Measurements from ENCODE around the gene ARHGAP44. TPM values are rescaled to one million over a fixed set of nuclear protein-coding genes. Genes with fewer than 3 reads are reported as not detected.
A peak's percentile ranks its signal among the peaks of the same experiment; 100 is the strongest.

The ARHGAP44 gene
- total and polyA plus RNA-seq, 8 donors: 2.8 to 239 (median 7.4) TPM

DNA sequence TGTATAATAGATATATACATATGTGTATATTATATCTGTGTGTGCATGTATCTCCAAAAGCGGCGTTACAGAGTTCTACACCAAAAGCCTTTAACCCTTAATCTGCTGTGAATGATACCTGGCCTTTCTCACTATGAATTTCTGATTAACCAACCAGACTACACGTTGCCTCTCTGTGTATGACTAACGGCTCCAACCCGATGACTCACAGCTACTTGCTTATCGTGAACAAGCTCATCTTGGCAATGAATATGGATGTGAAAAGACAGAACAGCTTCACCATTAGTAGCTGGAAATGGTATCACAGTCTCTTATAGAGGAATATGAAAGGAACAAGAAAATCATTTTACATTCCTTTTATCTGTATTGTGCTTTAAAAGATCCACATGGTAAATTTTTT, 23.8 kb upstream of the ARHGAP44 start:
- TF ChIP-seq POLR2A (IDR thresholded peaks at IDR 0.05): no peak
- TF ChIP-seq EP300 (IDR thresholded peaks at IDR 0.05): no peak
- TF ChIP-seq, protein P1, sequence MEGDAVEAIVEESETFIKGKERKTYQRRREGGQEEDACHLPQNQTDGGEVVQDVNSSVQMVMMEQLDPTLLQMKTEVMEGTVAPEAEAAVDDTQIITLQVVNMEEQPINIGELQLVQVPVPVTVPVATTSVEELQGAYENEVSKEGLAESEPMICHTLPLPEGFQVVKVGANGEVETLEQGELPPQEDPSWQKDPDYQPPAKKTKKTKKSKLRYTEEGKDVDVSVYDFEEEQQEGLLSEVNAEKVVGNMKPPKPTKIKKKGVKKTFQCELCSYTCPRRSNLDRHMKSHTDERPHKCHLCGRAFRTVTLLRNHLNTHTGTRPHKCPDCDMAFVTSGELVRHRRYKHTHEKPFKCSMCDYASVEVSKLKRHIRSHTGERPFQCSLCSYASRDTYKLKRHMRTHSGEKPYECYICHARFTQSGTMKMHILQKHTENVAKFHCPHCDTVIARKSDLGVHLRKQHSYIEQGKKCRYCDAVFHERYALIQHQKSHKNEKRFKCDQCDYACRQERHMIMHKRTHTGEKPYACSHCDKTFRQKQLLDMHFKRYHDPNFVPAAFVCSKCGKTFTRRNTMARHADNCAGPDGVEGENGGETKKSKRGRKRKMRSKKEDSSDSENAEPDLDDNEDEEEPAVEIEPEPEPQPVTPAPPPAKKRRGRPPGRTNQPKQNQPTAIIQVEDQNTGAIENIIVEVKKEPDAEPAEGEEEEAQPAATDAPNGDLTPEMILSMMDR (IDR thresholded peaks at IDR 0.05): no peak
- no peak for TF ChIP-seq POLR2AphosphoS5 (IDR thresholded peaks at IDR 0.05)
- Histone ChIP-seq H3K36me3 (peaks cover 0 to 20% (median 5%) of the 10 kb centered on the region in 4 donors), H3K4me3 (no peak overlapping the region), H3K4me1 (no peaks in the 10 kb centered on the region), H3K9me3 (no peaks in the 10 kb centered on the region), H3K27me3 (no peaks in the 10 kb centered on the region), H3K27ac (no peak overlapping the region)
- WGBS, 5 donors: 28 to 47% (median 39%) methylated on average over 6 of the region's 6 CpGs
- intact Hi-C loops (cut with DNase I; ENCODE audit: low total_unique reads): no loop called here
- peak; percentile 37 to 38 for DNase-seq

GRCh38 chr17:12768255-12768654, 21.0 kb upstream of the ARHGAP44 start:
- DNase-seq: peak in 1 of 2 donors; percentile 8
- intact Hi-C loops (cut with DNase I; ENCODE audit: low total_unique reads): no loop called here
- 51 to 79% (median 73%) methylated on average over 4 of the region's 4 CpGs for WGBS, 5 donors
- H3K36me3 ChIP-seq: peaks cover 0 to 6% (median 0%) of the 10 kb centered on the region in 4 donors
- H3K4me1 ChIP-seq: no peaks in the 10 kb centered on the region
- H3K9me3 ChIP-seq: no peaks in the 10 kb centered on the region
- TF ChIP-seq POLR2AphosphoS5 (IDR thresholded peaks at IDR 0.05): peak in 1 of 3 donors; percentile 13
- TF ChIP-seq, protein P1 (IDR thresholded peaks at IDR 0.05): no peak
- H3K4me3 ChIP-seq: no peak overlapping the region
- H3K27me3 ChIP-seq: no peaks in the 10 kb centered on the region
- H3K27ac ChIP-seq: no peak overlapping the region

DNA sequence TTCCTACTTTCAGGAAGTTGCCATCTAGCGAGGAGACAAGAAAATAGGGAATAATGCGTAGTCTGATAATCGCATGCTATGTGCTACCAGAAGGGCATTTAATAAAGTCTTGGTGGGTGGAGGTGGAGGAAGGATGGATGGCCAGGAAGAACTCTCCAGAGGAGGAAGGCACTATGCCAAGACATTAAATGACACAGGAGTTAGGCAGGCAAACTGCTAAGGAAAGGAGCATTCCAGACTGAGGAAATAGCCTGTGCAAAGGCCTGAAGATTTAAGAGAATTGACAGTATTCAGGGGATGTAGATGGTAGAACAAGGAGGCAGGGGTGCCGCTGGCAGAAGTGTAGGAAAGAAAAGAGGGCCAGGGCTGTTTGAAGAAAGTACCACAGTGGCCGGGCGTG, 19.3 kb upstream of the ARHGAP44 start:
- no peak for DNase-seq
- no peaks in the 10 kb centered on the region for H3K36me3 ChIP-seq
- H3K4me1 ChIP-seq: no peaks in the 10 kb centered on the region
- no peak overlapping the region for H3K4me3 ChIP-seq
- TF ChIP-seq POLR2A (IDR thresholded peaks at IDR 0.05) (no peak), EP300 (IDR thresholded peaks at IDR 0.05) (no peak), POLR2AphosphoS5 (IDR thresholded peaks at IDR 0.05) (no peak)
- TF ChIP-seq, protein P1 (IDR thresholded peaks at IDR 0.05): no peak
- WGBS, 5 donors: 91 to 97% (median 94%) methylated on average over 6 of the region's 6 CpGs
- no peaks in the 10 kb centered on the region for H3K27me3 ChIP-seq
- H3K27ac ChIP-seq: no peak overlapping the region
- no peaks in the 10 kb centered on the region for H3K9me3 ChIP-seq
- intact Hi-C loops (cut with DNase I; ENCODE audit: low total_unique reads): no loop called here

DNA sequence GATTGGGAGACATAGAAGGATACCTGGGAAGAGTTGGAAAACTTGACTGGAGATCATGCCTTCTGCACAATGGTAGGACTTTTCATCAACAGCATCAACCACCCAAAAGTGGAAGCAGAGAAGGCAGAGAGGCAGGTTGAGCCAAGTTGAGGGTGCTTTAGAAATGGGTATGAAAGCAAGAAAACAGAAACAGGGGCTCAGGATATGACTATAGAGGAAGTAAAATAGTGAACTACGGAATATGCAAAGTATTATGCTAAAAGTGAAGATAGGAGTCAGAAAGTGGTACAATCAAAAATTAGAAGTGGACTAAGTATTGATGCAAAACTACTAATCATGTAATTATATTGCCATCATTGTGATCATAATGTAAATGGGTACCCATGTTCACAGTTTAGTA, 16.1 kb upstream of the ARHGAP44 start:
- WGBS, 5 donors: 82 to 91% (median 84%) methylated on average over 1 of the region's 1 CpG

More for the DNA sequence above, 16.1 kb upstream of the ARHGAP44 start:
- Histone ChIP-seq H3K27ac (no peak overlapping the region), H3K4me1 (no peaks in the 10 kb centered on the region), H3K9me3 (no peaks in the 10 kb centered on the region), H3K4me3 (no peak overlapping the region), H3K27me3 (no peaks in the 10 kb centered on the region), H3K36me3 (no peaks in the 10 kb centered on the region)
- DNase-seq: no peak
- intact Hi-C loops (cut with DNase I; ENCODE audit: low total_unique reads): no loop called here
- TF ChIP-seq, protein P1 (IDR thresholded peaks at IDR 0.05): no peak
- TF ChIP-seq EP300 (IDR thresholded peaks at IDR 0.05): no peak
- TF ChIP-seq POLR2A (IDR thresholded peaks at IDR 0.05): no peak
- no peak for TF ChIP-seq POLR2AphosphoS5 (IDR thresholded peaks at IDR 0.05)

Data from stomach (tissue), 9 donors.